ENCODE results near the gene NUDT17. TPM values are rescaled to one million over a fixed set of nuclear protein-coding genes. Genes with fewer than 3 reads are reported as not detected.
A peak's percentile ranks its signal among the peaks of the same experiment; 100 is the strongest.

Gene NUDT17
- total RNA-seq, 3 donors from 2014 or later: 2.1 to 3.1 (median 2.8) TPM

GRCh38 chr1:145891587-145892485 lies 46.4 kb downstream of the NUDT17 start:
- Mint-ChIP-seq H3K27me3 (ENCODE audit: low read depth) (peaks cover 1% of the 10 kb centered on the region), H3K9me3 (no peaks in the 10 kb centered on the region), H3K36me3 (ENCODE audit: insufficient read depth) (peaks cover 2% of the 10 kb centered on the region), H3K4me1 (ENCODE audit: low read depth) (peaks cover under 1% of the 10 kb centered on the region), H3K4me3 (no peak overlapping the region)
- DNase-seq (peak; percentile 46), ATAC-seq (peak; percentile 62 to 66)

- no peak overlapping the region for H3K4me3 Mint-ChIP-seq
- peaks cover 2% of the 10 kb centered on the region for H3K36me3 Mint-ChIP-seq (ENCODE audit: insufficient read depth)
Measured at GRCh38 chr1:145892486-145893087, 47.2 kb downstream of the NUDT17 start.

GRCh38 chr1:145893306-145894055 lies 48.1 kb downstream of the NUDT17 start:
- Mint-ChIP-seq H3K4me3 (no peak overlapping the region), H3K27me3 (ENCODE audit: low read depth) (no peaks in the 10 kb centered on the region), H3K36me3 (ENCODE audit: insufficient read depth) (peaks cover 4% of the 10 kb centered on the region), H3K4me1 (ENCODE audit: low read depth) (no peaks in the 10 kb centered on the region), H3K9me3 (no peaks in the 10 kb centered on the region)
- ATAC-seq (no peak), DNase-seq (no peak)

More at GRCh38 chr1:145892486-145893087, 47.2 kb downstream of the NUDT17 start:
- no peak for DNase-seq
- H3K4me1 Mint-ChIP-seq (ENCODE audit: low read depth): no peaks in the 10 kb centered on the region
- H3K9me3 Mint-ChIP-seq: no peaks in the 10 kb centered on the region
- ATAC-seq: no peak
- no peaks in the 10 kb centered on the region for H3K27me3 Mint-ChIP-seq (ENCODE audit: low read depth)

- no peak overlapping the region for H3K4me3 Mint-ChIP-seq
- ATAC-seq (no peak), DNase-seq (no peak)
- H3K4me1 Mint-ChIP-seq (ENCODE audit: low read depth): no peaks in the 10 kb centered on the region
- peaks cover 4% of the 10 kb centered on the region for H3K36me3 Mint-ChIP-seq (ENCODE audit: insufficient read depth)
- H3K9me3 Mint-ChIP-seq: no peaks in the 10 kb centered on the region
- no peaks in the 10 kb centered on the region for H3K27me3 Mint-ChIP-seq (ENCODE audit: low read depth)
Measured at GRCh38 chr1:145895471-145895870, 50.0 kb downstream of the NUDT17 start.

- peaks cover 6% of the 10 kb centered on the region for H3K36me3 Mint-ChIP-seq (ENCODE audit: insufficient read depth)
- H3K27me3 Mint-ChIP-seq (ENCODE audit: low read depth): no peaks in the 10 kb centered on the region
- ATAC-seq (no peak), DNase-seq (no peak)
- H3K9me3 Mint-ChIP-seq: no peaks in the 10 kb centered on the region
- H3K4me1 Mint-ChIP-seq (ENCODE audit: low read depth): no peaks in the 10 kb centered on the region
- no peak overlapping the region for H3K4me3 Mint-ChIP-seq
Measured at GRCh38 chr1:145897969-145898368, 52.5 kb downstream of the NUDT17 start.

Other genes starting within 250 kb of the NUDT17 start
- gene GPR89A, start 237.6 kb upstream of the NUDT17 start, total RNA-seq: 10 to 100 TPM; 24.1 to 28.8 (median 28.1) TPM
- under 1 TPM in 1 of 3 donors, not detected in 2; 0.08 TPM for gene PDZK1, start 138.3 kb upstream of the NUDT17 start, total RNA-seq
- 1 to 10 TPM; 1.7 to 6.4 (median 2.2) TPM for gene CD160, start 126.1 kb upstream of the NUDT17 start, total RNA-seq
- gene RNF115, start 21.5 kb upstream of the NUDT17 start, total RNA-seq: 10 to 100 TPM; 12.6 to 13.5 (median 12.6) TPM
- gene POLR3C, start 21.4 kb upstream of the NUDT17 start, total RNA-seq: 10 to 100 TPM; 55.6 to 64.5 (median 55.8) TPM
- gene PIAS3, start 13.5 kb downstream of the NUDT17 start, total RNA-seq: 10 to 100 TPM; 10.6 to 14.2 (median 12.0) TPM
- under 1 TPM; 0.05 to 0.42 (median 0.10) TPM for gene ANKRD35, start 40.2 kb downstream of the NUDT17 start, total RNA-seq
- 1 to 10 TPM; 1.2 to 1.4 (median 1.2) TPM for gene ITGA10, start 64.4 kb downstream of the NUDT17 start, total RNA-seq
- gene PEX11B, start 73.1 kb downstream of the NUDT17 start, total RNA-seq: 10 to 100 TPM; 26.3 to 28.6 (median 28.0) TPM
- 100 to 1,000 TPM; 603 to 609 (median 606) TPM for gene RBM8A, start 81.9 kb downstream of the NUDT17 start, total RNA-seq
- 10 to 100 TPM; 40.7 to 43.3 (median 41.9) TPM for gene LIX1L, start 112.4 kb downstream of the NUDT17 start, total RNA-seq
- gene ANKRD34A, start 118.9 kb downstream of the NUDT17 start, total RNA-seq: 1 to 10 TPM; 6.2 to 8.7 (median 7.6) TPM
- 10 to 100 TPM; 11.7 to 14.5 (median 13.9) TPM for gene POLR3GL, start 119.1 kb downstream of the NUDT17 start, total RNA-seq
- gene TXNIP, start 150.9 kb downstream of the NUDT17 start, total RNA-seq: 10 to 100 TPM; 68.9 to 91.0 (median 83.7) TPM
- gene HJV, start 176.1 kb downstream of the NUDT17 start, total RNA-seq: not detected